HUES48 (cell line): ENCODE measurements around the gene RMDN2.
"Not testable (repeated sequence)": the region's sequence is repeated elsewhere in the genome, so short reads cannot be mapped to it uniquely, and the experiment has no call there.

ENCODE experiments used
- H3K27ac ChIP-seq: one replicate; pipeline ENCODE4 v1.7.0; 2013; ENCODE audit warnings: low read depth, low read length, inconsistent platforms
- H3K27me3 ChIP-seq: 2 replicates; pipeline ENCODE4 v1.6.1; 2013; ENCODE audit warnings: mild to moderate bottlenecking, low read length; ENCODE audit not compliant: control insufficient read depth, insufficient read depth
- H3K36me3 ChIP-seq: 2 replicates; pipeline ENCODE4 v1.6.1; 2013; ENCODE audit warnings: low read length; ENCODE audit not compliant: control insufficient read depth, insufficient read depth
- H3K4me1 ChIP-seq: 2 replicates; pipeline ENCODE4 v1.6.1; 2013; ENCODE audit warnings: mild to moderate bottlenecking, low read length; ENCODE audit not compliant: control insufficient read depth, insufficient read depth
- H3K4me3 ChIP-seq: 2 replicates; pipeline ENCODE4 v1.5.1; 2013; ENCODE audit warnings: mild to moderate bottlenecking, low read depth, low read length
- H3K9ac ChIP-seq: 2 replicates; pipeline ENCODE4 v1.6.1; 2013; ENCODE audit warnings: mild to moderate bottlenecking, low read depth, low read length, moderate library complexity
- H3K9me3 ChIP-seq: 2 replicates; pipeline ENCODE4 v1.6.1; 2013; ENCODE audit warnings: low read length; ENCODE audit not compliant: control insufficient read depth, insufficient read depth

The RMDN2 gene

GRCh38 chr2:37916512-37917082 lies 8.5 kb upstream of the RMDN2 start:
- Histone ChIP-seq H3K27me3 (no peaks in the 10 kb centered on the region), H3K4me3 (no peak overlapping the region), H3K9ac (no peak overlapping the region), H3K4me1 (peaks cover under 1% of the 10 kb centered on the region; the same call in 1 of the 2 replicates), H3K9me3 (no peaks in the 10 kb centered on the region), H3K27ac (no peak overlapping the region), H3K36me3 (no peaks in the 10 kb centered on the region)

GRCh38 chr2:37917281-37918228 lies 7.5 kb upstream of the RMDN2 start:
- no peaks in the 10 kb centered on the region for H3K36me3 ChIP-seq
- H3K27me3 ChIP-seq, result no peaks in the 10 kb centered on the region
- no peaks in the 10 kb centered on the region for H3K9me3 ChIP-seq
- no peak overlapping the region for H3K27ac ChIP-seq
- H3K9ac ChIP-seq, result no peak overlapping the region
- H3K4me3 ChIP-seq, result no peak overlapping the region
- peaks cover 4% of the 10 kb centered on the region; the same call in 1 of the 2 replicates for H3K4me1 ChIP-seq

GRCh38 chr2:37918742-37919186 lies 6.3 kb upstream of the RMDN2 start:
- Histone ChIP-seq H3K9ac (no peak overlapping the region), H3K36me3 (no peaks in the 10 kb centered on the region), H3K4me1 (peaks cover 4% of the 10 kb centered on the region; the same call in 1 of the 2 replicates), H3K27me3 (no peaks in the 10 kb centered on the region), H3K27ac (no peak overlapping the region), H3K9me3 (no peaks in the 10 kb centered on the region), H3K4me3 (no peak overlapping the region)

GRCh38 chr2:37919631-37920032 lies 5.5 kb upstream of the RMDN2 start:
- H3K9me3 ChIP-seq, result no peaks in the 10 kb centered on the region
- no peaks in the 10 kb centered on the region for H3K27me3 ChIP-seq
- H3K4me3 ChIP-seq, result no peak overlapping the region
- no peak overlapping the region for H3K9ac ChIP-seq
- no peak overlapping the region for H3K27ac ChIP-seq
- H3K36me3 ChIP-seq, result no peaks in the 10 kb centered on the region
- H3K4me1 ChIP-seq, result peaks cover 4% of the 10 kb centered on the region; the same call in 1 of the 2 replicates

- H3K4me1 ChIP-seq, result peaks cover 4% of the 10 kb centered on the region; the same call in 1 of the 2 replicates
- no peaks in the 10 kb centered on the region for H3K36me3 ChIP-seq
- H3K9me3 ChIP-seq, result no peaks in the 10 kb centered on the region
- no peak overlapping the region for H3K27ac ChIP-seq
- H3K9ac ChIP-seq, result no peak overlapping the region
- no peaks in the 10 kb centered on the region for H3K27me3 ChIP-seq
- no peak overlapping the region for H3K4me3 ChIP-seq
Measured at GRCh38 chr2:37920570-37920969, 4.5 kb upstream of the RMDN2 start.

- no peaks in the 10 kb centered on the region for H3K36me3 ChIP-seq
- peaks cover 7% of the 10 kb centered on the region for H3K4me1 ChIP-seq
- no peaks in the 10 kb centered on the region for H3K27me3 ChIP-seq
- no peaks in the 10 kb centered on the region for H3K9me3 ChIP-seq
- no peak overlapping the region for H3K9ac ChIP-seq
- H3K27ac ChIP-seq, result no peak overlapping the region
- H3K4me3 ChIP-seq, result no peak overlapping the region
Measured at GRCh38 chr2:37921781-37922180, 3.3 kb upstream of the RMDN2 start.

- no peak overlapping the region for H3K27ac ChIP-seq
- H3K36me3 ChIP-seq, result no peaks in the 10 kb centered on the region
- no peak overlapping the region for H3K9ac ChIP-seq
- H3K27me3 ChIP-seq, result no peaks in the 10 kb centered on the region
- H3K4me3 ChIP-seq, result no peak overlapping the region
- peaks cover 7% of the 10 kb centered on the region for H3K4me1 ChIP-seq
- no peaks in the 10 kb centered on the region for H3K9me3 ChIP-seq
Measured at GRCh38 chr2:37923308-37924055, 1.6 kb upstream of the RMDN2 start.

GRCh38 chr2:37926635-37927034 lies 1.5 kb downstream of the RMDN2 start:
- no peaks in the 10 kb centered on the region for H3K27me3 ChIP-seq
- peak overlapping the region; percentile 85; the same call in 1 of the 2 replicates for H3K4me3 ChIP-seq
- H3K27ac ChIP-seq, result no peak overlapping the region
- H3K36me3 ChIP-seq, result no peaks in the 10 kb centered on the region
- H3K4me1 ChIP-seq, result peaks cover 6% of the 10 kb centered on the region
- H3K9ac ChIP-seq, result no peak overlapping the region
- no peaks in the 10 kb centered on the region for H3K9me3 ChIP-seq

- Histone ChIP-seq H3K27me3 (no peaks in the 10 kb centered on the region), H3K27ac (no peak overlapping the region), H3K9me3 (no peaks in the 10 kb centered on the region), H3K9ac (no peak overlapping the region), H3K4me3 (no peak overlapping the region), H3K36me3 (no peaks in the 10 kb centered on the region), H3K4me1 (peaks cover 3% of the 10 kb centered on the region; the same call in 1 of the 2 replicates)
Measured at GRCh38 chr2:37928377-37928776, 3.3 kb downstream of the RMDN2 start.

- not testable (repeated sequence) for H3K4me3 ChIP-seq, H3K36me3 ChIP-seq, H3K27ac ChIP-seq, H3K4me1 ChIP-seq, H3K27me3 ChIP-seq, H3K9me3 ChIP-seq, H3K9ac ChIP-seq
Measured at GRCh38 chr2:37930392-37930791, 5.3 kb downstream of the RMDN2 start.
